DOHH2 (cell line): ENCODE data around the gene MYL6.

ENCODE experiments used
- H3F3A ChIP-seq: fragments of 200-600 bp; sonication (generic), shearing (Covaris generic); 2 replicates; pipeline ENCODE4 v1.6.0; 2016; ENCODE audit warnings: antibody characterized with exemption, mild to moderate bottlenecking; ENCODE audit not compliant: control insufficient read depth, insufficient read depth
- H3K27ac ChIP-seq: fragments of 200-600 bp; sonication (generic); 2 replicates; pipeline ENCODE4 v1.5.1; 2014; ENCODE audit warnings: low read depth, mild to moderate bottlenecking, low read length, moderate library complexity
- H3K27me3 ChIP-seq: fragments of 200-600 bp; sonication (generic); 2 replicates; pipeline ENCODE4 v1.6.1; 2014; ENCODE audit warnings: mild to moderate bottlenecking, low read length, mixed read lengths; ENCODE audit not compliant: control insufficient read depth
- H3K36me3 ChIP-seq: fragments of 200-600 bp; sonication (generic); 2 replicates; pipeline ENCODE4 v1.6.1; 2014; ENCODE audit warnings: mild to moderate bottlenecking, low read length, moderate library complexity, mixed read lengths; ENCODE audit not compliant: control insufficient read depth
- H3K4me1 ChIP-seq: fragments of 200-600 bp; sonication (generic); 2 replicates; pipeline ENCODE4 v1.6.1; 2014; ENCODE audit warnings: mild to moderate bottlenecking, low read length, mixed read lengths; ENCODE audit not compliant: control insufficient read depth
- H3K4me2 ChIP-seq: fragments of 200-600 bp; sonication (generic); 2 replicates; pipeline ENCODE4 v1.6.0; 2014; ENCODE audit warnings: mild to moderate bottlenecking, low read length, moderate library complexity
- H3K4me3 ChIP-seq: fragments of 200-600 bp; sonication (generic); 2 replicates; pipeline ENCODE4 v1.5.1; 2014; ENCODE audit warnings: mild to moderate bottlenecking, low read length, mixed read lengths
- H3K79me2 ChIP-seq: fragments of 200-600 bp; sonication (generic); 2 replicates; pipeline ENCODE4 v1.6.1; 2014; ENCODE audit warnings: mild to moderate bottlenecking, low read length, mixed read lengths; ENCODE audit not compliant: control insufficient read depth
- H3K9me2 ChIP-seq: fragments of 200-600 bp; sonication (generic); replicated peaks from 2 replicates; pipeline ENCODE4 v1.6.1; 2014; ENCODE audit warnings: mild to moderate bottlenecking, low read length, mixed read lengths; ENCODE audit not compliant: control insufficient read depth
- H3K9me3 ChIP-seq: fragments of 200-600 bp; sonication (generic); 2 replicates; pipeline ENCODE4 v1.6.1; 2014; ENCODE audit warnings: antibody characterized with exemption, low read length, mixed read lengths; ENCODE audit not compliant: control insufficient read depth, insufficient read depth
- H4K20me1 ChIP-seq: fragments of 200-600 bp; sonication (generic); 2 replicates; pipeline ENCODE4 v1.6.0; 2014; ENCODE audit warnings: low read depth, mild to moderate bottlenecking, antibody characterized with exemption, low read length, moderate library complexity; ENCODE audit not compliant: control insufficient read depth, insufficient read depth
- EZH2phosphoT487 ChIP-seq: fragments of 200-600 bp; sonication (generic); IDR thresholded peaks from 2 replicates; pipeline ENCODE4 v1.6.1; 2017; ENCODE audit warnings: borderline replicate concordance, mild to moderate bottlenecking, antibody characterized with exemption, low read length, moderate library complexity, mixed read lengths
- TF ChIP-seq, protein P1 (sequence below): fragments of 200-600 bp; sonication (generic); IDR thresholded peaks from one replicate; pipeline ENCODE4 v1.5.1; 2014; ENCODE audit warnings: antibody characterized with exemption, mild to moderate bottlenecking, low read depth, low read length; ENCODE audit not compliant: poor library complexity, severe bottlenecking

MYL6 gene

DNA sequence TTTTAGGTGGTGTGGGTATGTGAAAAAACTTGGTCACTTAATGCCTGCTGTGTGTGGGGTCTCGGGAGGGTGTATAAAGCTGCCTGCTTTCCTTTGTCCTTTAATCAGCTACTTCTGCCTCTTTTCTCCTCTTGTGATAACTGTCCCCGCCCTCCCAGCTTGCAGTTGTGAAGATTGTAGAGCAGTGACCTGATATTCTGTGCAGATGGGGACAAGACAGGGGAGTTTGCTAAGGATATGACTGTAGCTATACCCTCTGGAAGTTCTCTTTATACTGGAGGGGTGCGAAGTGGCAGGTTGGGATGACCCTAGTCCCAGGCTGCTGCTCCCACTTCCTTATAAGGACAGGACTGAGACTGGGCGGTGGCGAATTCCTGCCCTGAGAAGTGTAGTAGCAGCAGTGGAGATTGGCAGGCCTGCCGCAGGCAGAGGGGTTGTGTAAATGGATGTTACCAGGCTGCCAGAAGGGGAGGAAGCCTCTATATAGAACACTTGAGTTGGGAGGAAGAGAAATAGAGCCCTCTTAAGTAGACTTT, 835 bp downstream of the MYL6 start:
- H4K20me1 ChIP-seq, result peaks cover 15% of the 10 kb centered on the region
- H3K9me2 ChIP-seq, result no peaks in the 10 kb centered on the region
- no peak for TF ChIP-seq EZH2phosphoT487
- H3K27ac ChIP-seq, result peak overlapping the region; percentile 72
- peak overlapping the region; percentile 94 for H3K4me2 ChIP-seq
- no peaks in the 10 kb centered on the region for H3K9me3 ChIP-seq
- H3K4me3 ChIP-seq, result peak overlapping the region; percentile 91
- H3F3A ChIP-seq, result peaks cover 25% of the 10 kb centered on the region
- peaks cover 35% of the 10 kb centered on the region for H3K4me1 ChIP-seq
- peaks cover 72% of the 10 kb centered on the region for H3K36me3 ChIP-seq
- H3K27me3 ChIP-seq, result no peaks in the 10 kb centered on the region
- peaks cover 48% of the 10 kb centered on the region for H3K79me2 ChIP-seq

DNA sequence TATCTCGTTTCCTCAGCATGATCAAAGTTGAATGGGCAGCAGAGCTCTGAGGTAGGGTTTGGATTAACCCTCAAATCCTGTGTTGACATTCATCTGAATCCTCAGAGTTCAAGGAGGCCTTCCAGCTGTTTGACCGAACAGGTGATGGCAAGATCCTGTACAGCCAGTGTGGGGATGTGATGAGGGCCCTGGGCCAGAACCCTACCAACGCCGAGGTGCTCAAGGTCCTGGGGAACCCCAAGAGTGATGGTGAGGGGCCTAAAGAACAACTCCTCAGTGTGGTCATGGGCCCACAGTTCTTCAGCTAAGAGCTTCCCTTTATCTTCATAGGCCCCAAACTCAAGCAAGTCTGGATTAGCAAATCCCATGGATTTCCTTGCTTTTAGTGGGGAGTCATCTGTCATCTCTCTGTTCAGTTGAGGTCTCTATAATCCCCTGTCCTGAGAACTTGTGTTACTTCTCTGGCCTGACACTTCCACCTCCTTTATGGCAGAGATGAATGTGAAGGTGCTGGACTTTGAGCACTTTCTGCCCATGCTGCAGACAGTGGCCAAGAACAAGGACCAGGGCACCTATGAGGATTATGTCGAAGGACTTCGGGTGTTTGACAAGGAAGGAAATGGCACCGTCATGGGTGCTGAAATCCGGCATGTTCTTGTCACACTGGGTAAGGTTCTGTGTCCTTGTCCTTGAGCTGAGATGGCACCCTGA, 1.5 kb downstream of the MYL6 start:
- peaks cover 77% of the 10 kb centered on the region for H3K36me3 ChIP-seq
- peaks cover 35% of the 10 kb centered on the region for H3K4me1 ChIP-seq
- peaks cover 48% of the 10 kb centered on the region for H3K79me2 ChIP-seq

DNA sequence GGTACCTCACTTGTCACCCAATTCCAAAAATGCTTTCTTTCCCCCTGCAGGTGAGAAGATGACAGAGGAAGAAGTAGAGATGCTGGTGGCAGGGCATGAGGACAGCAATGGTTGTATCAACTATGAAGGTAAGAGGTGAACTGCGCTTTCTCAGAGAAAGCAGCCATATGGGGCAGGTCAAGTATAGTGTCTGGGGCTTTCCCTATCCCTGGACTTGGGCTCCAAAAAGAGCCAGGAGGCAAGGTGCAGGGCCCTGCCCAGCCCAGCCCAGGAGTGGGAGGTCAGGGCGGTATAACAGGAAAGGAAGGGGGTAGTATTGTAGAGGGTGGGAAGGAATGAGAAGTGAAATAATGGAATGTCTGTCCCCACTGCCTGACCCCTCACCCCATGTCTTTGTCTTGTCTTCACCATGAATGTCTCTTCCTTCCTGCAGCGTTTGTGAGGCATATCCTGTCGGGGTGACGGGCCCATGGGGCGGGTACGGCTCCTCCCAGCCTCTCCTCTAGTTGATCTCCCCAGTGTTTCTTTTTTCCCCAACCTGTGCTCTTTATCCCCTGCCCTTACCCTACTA, 2.1 kb downstream of the MYL6 start:
- H3K79me2 ChIP-seq, result peaks cover 48% of the 10 kb centered on the region
- TF ChIP-seq, protein P1, sequence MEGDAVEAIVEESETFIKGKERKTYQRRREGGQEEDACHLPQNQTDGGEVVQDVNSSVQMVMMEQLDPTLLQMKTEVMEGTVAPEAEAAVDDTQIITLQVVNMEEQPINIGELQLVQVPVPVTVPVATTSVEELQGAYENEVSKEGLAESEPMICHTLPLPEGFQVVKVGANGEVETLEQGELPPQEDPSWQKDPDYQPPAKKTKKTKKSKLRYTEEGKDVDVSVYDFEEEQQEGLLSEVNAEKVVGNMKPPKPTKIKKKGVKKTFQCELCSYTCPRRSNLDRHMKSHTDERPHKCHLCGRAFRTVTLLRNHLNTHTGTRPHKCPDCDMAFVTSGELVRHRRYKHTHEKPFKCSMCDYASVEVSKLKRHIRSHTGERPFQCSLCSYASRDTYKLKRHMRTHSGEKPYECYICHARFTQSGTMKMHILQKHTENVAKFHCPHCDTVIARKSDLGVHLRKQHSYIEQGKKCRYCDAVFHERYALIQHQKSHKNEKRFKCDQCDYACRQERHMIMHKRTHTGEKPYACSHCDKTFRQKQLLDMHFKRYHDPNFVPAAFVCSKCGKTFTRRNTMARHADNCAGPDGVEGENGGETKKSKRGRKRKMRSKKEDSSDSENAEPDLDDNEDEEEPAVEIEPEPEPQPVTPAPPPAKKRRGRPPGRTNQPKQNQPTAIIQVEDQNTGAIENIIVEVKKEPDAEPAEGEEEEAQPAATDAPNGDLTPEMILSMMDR, result no peak
- no peak for TF ChIP-seq EZH2phosphoT487
- peaks cover 28% of the 10 kb centered on the region for H3F3A ChIP-seq
- no peaks in the 10 kb centered on the region for H3K27me3 ChIP-seq
- peaks cover 77% of the 10 kb centered on the region for H3K36me3 ChIP-seq
- H3K4me2 ChIP-seq, result peak overlapping the region; percentile 94
- H4K20me1 ChIP-seq, result peaks cover 15% of the 10 kb centered on the region
- H3K4me3 ChIP-seq, result peak overlapping the region; percentile 91
- peaks cover 35% of the 10 kb centered on the region for H3K4me1 ChIP-seq
- H3K9me2 ChIP-seq, result no peaks in the 10 kb centered on the region
- H3K9me3 ChIP-seq, result no peaks in the 10 kb centered on the region
- peak overlapping the region; percentile 72; the same call in 1 of the 2 replicates for H3K27ac ChIP-seq

More for the DNA sequence above, 1.5 kb downstream of the MYL6 start:
- Histone ChIP-seq H3K9me2 (no peaks in the 10 kb centered on the region), H3K4me3 (peak overlapping the region; percentile 91), H3K4me2 (peak overlapping the region; percentile 94), H4K20me1 (peaks cover 15% of the 10 kb centered on the region), H3K27me3 (no peaks in the 10 kb centered on the region), H3K27ac (peak overlapping the region; percentile 72), H3F3A (peaks cover 25% of the 10 kb centered on the region), H3K9me3 (no peaks in the 10 kb centered on the region)
- TF ChIP-seq, protein P1, result no peak
- no peak for TF ChIP-seq EZH2phosphoT487
